Measurements from ENCODE around the gene TMPRSS11A. TPM values are rescaled to one million over a fixed set of nuclear protein-coding genes. Genes with fewer than 3 reads are reported as not detected.

TMPRSS11A gene
- total RNA-seq, 1 donor, result not detected

- Histone ChIP-seq H3K79me2 (ENCODE audit: insufficient read depth, low read length) (no peaks in the 10 kb centered on the region), H3K9me3 (ENCODE audit: low read depth, low read length) (no peaks in the 10 kb centered on the region), H3K4me3 (ENCODE audit: insufficient read depth, low read length) (no peak overlapping the region), H3K27me3 (ENCODE audit: insufficient read depth, low read length) (no peaks in the 10 kb centered on the region), H3K4me2 (ENCODE audit: insufficient read depth, low read length) (no peak overlapping the region), H3K4me1 (ENCODE audit: insufficient read depth, low read length) (no peaks in the 10 kb centered on the region), H4K20me1 (ENCODE audit: insufficient read depth, low read length) (no peaks in the 10 kb centered on the region), H3K27ac (ENCODE audit: low read depth, low read length) (no peak overlapping the region), H3K36me3 (ENCODE audit: insufficient read depth, low read length) (no peaks in the 10 kb centered on the region), H2AFZ (ENCODE audit: low read length) (no peak overlapping the region)
- no peak for TF ChIP-seq CTCF (IDR thresholded peaks at IDR 0.05; ENCODE audit: extremely low read depth, low read depth, low read length)
- no peak for DNase-seq (ENCODE audit: insufficient read length, low spot score, missing footprints)
Measured at GRCh38 chr4:67912080-67912479, 51.2 kb downstream of the TMPRSS11A start.

GRCh38 chr4:67911638-67912037, 51.7 kb downstream of the TMPRSS11A start:
- H2AFZ ChIP-seq (ENCODE audit: low read length), result no peak overlapping the region
- no peaks in the 10 kb centered on the region for H3K27me3 ChIP-seq (ENCODE audit: insufficient read depth, low read length)
- H3K27ac ChIP-seq (ENCODE audit: low read depth, low read length), result no peak overlapping the region
- no peaks in the 10 kb centered on the region for H4K20me1 ChIP-seq (ENCODE audit: insufficient read depth, low read length)
- no peaks in the 10 kb centered on the region for H3K9me3 ChIP-seq (ENCODE audit: low read depth, low read length)
- DNase-seq (ENCODE audit: insufficient read length, low spot score, missing footprints), result no peak
- no peak for TF ChIP-seq CTCF (IDR thresholded peaks at IDR 0.05; ENCODE audit: extremely low read depth, low read depth, low read length)
- no peaks in the 10 kb centered on the region for H3K36me3 ChIP-seq (ENCODE audit: insufficient read depth, low read length)
- no peak overlapping the region for H3K4me2 ChIP-seq (ENCODE audit: insufficient read depth, low read length)
- no peak overlapping the region for H3K4me3 ChIP-seq (ENCODE audit: insufficient read depth, low read length)
- H3K4me1 ChIP-seq (ENCODE audit: insufficient read depth, low read length), result no peaks in the 10 kb centered on the region
- H3K79me2 ChIP-seq (ENCODE audit: insufficient read depth, low read length), result no peaks in the 10 kb centered on the region

GRCh38 chr4:67911141-67911540, 52.2 kb downstream of the TMPRSS11A start:
- no peaks in the 10 kb centered on the region for H3K27me3 ChIP-seq (ENCODE audit: insufficient read depth, low read length)
- no peak for DNase-seq (ENCODE audit: insufficient read length, low spot score, missing footprints)
- no peaks in the 10 kb centered on the region for H3K36me3 ChIP-seq (ENCODE audit: insufficient read depth, low read length)
- TF ChIP-seq CTCF (IDR thresholded peaks at IDR 0.05; ENCODE audit: extremely low read depth, low read depth, low read length), result no peak
- H2AFZ ChIP-seq (ENCODE audit: low read length), result no peak overlapping the region
- no peaks in the 10 kb centered on the region for H3K4me1 ChIP-seq (ENCODE audit: insufficient read depth, low read length)
- H3K4me2 ChIP-seq (ENCODE audit: insufficient read depth, low read length), result no peak overlapping the region
- H3K27ac ChIP-seq (ENCODE audit: low read depth, low read length), result no peak overlapping the region
- H3K9me3 ChIP-seq (ENCODE audit: low read depth, low read length), result no peaks in the 10 kb centered on the region
- H3K79me2 ChIP-seq (ENCODE audit: insufficient read depth, low read length), result no peaks in the 10 kb centered on the region
- H3K4me3 ChIP-seq (ENCODE audit: insufficient read depth, low read length), result no peak overlapping the region
- no peaks in the 10 kb centered on the region for H4K20me1 ChIP-seq (ENCODE audit: insufficient read depth, low read length)

- Histone ChIP-seq H2AFZ (ENCODE audit: low read length) (no peak overlapping the region), H3K27ac (ENCODE audit: low read depth, low read length) (no peak overlapping the region), H3K36me3 (ENCODE audit: insufficient read depth, low read length) (no peaks in the 10 kb centered on the region), H3K79me2 (ENCODE audit: insufficient read depth, low read length) (no peaks in the 10 kb centered on the region), H4K20me1 (ENCODE audit: insufficient read depth, low read length) (no peaks in the 10 kb centered on the region), H3K4me2 (ENCODE audit: insufficient read depth, low read length) (no peak overlapping the region), H3K4me1 (ENCODE audit: insufficient read depth, low read length) (no peaks in the 10 kb centered on the region), H3K4me3 (ENCODE audit: insufficient read depth, low read length) (no peak overlapping the region), H3K27me3 (ENCODE audit: insufficient read depth, low read length) (no peaks in the 10 kb centered on the region), H3K9me3 (ENCODE audit: low read depth, low read length) (no peaks in the 10 kb centered on the region)
- no peak for DNase-seq (ENCODE audit: insufficient read length, low spot score, missing footprints)
- no peak for TF ChIP-seq CTCF (IDR thresholded peaks at IDR 0.05; ENCODE audit: extremely low read depth, low read depth, low read length)
Measured at GRCh38 chr4:67910585-67910905, 52.7 kb downstream of the TMPRSS11A start.
